Renal cortical epithelial cell (primary cell): ENCODE data around the gene PPP1R7. TPM values are rescaled to one million over a fixed set of nuclear protein-coding genes. Genes with fewer than 3 reads are reported as not detected.

Source experiments
- DNase-seq: peaks from one replicate; pipeline ENCODE4 v3.0.0-alpha.2; 2011; ENCODE audit warnings: low read depth
- total RNA-seq: library from RNA; depleted of rRNA; stranded (reverse); fragments of >200 nt; gene quantifications from 2 replicates; pipeline ENCODE4 v1.2.3, GENCODE V29; 2014

Gene PPP1R7
- total RNA-seq, 1 donor from 2014 or later, result 46.6 TPM

GRCh38 chr2:241121008-241121407, 29.3 kb upstream of the PPP1R7 start:
- DNase-seq, result no peak

GRCh38 chr2:241122376-241123002, 27.8 kb upstream of the PPP1R7 start:
- no peak for DNase-seq

- DNase-seq, result no peak
Observed at GRCh38 chr2:241123816-241124536, 26.3 kb upstream of the PPP1R7 start.

- DNase-seq, result no peak
Observed at GRCh38 chr2:241125626-241126025, 24.6 kb upstream of the PPP1R7 start.

GRCh38 chr2:241126201-241126611, 24.1 kb upstream of the PPP1R7 start:
- DNase-seq, result no peak

GRCh38 chr2:241126771-241127202, 23.5 kb upstream of the PPP1R7 start:
- no peak for DNase-seq

GRCh38 chr2:241128266-241128665, 22.0 kb upstream of the PPP1R7 start:
- DNase-seq, result no peak

GRCh38 chr2:241129086-241129871, 21.0 kb upstream of the PPP1R7 start:
- no peak for DNase-seq

- DNase-seq, result no peak
Observed at GRCh38 chr2:241130316-241130715, 20.0 kb upstream of the PPP1R7 start.

GRCh38 chr2:241131531-241131930, 18.7 kb upstream of the PPP1R7 start:
- DNase-seq, result no peak

- DNase-seq, result no peak
Observed at GRCh38 chr2:241132538-241133435, 17.5 kb upstream of the PPP1R7 start.

- no peak for DNase-seq
Observed at GRCh38 chr2:241133436-241133820, 16.8 kb upstream of the PPP1R7 start.

- no peak for DNase-seq
Observed at GRCh38 chr2:241134711-241135110, 15.6 kb upstream of the PPP1R7 start.

GRCh38 chr2:241135737-241136136, 14.5 kb upstream of the PPP1R7 start:
- no peak for DNase-seq

GRCh38 chr2:241136191-241136590, 14.1 kb upstream of the PPP1R7 start:
- no peak for DNase-seq

GRCh38 chr2:241136661-241137260, 13.5 kb upstream of the PPP1R7 start:
- DNase-seq, result no peak

- no peak for DNase-seq
Observed at GRCh38 chr2:241137276-241138190, 12.7 kb upstream of the PPP1R7 start.

- DNase-seq, result no peak
Observed at GRCh38 chr2:241138471-241138870, 11.8 kb upstream of the PPP1R7 start.

GRCh38 chr2:241139531-241140444, 10.5 kb upstream of the PPP1R7 start:
- no peak for DNase-seq
